Measurements from ENCODE around the gene HOXC9.

HOXC9 gene

DNA sequence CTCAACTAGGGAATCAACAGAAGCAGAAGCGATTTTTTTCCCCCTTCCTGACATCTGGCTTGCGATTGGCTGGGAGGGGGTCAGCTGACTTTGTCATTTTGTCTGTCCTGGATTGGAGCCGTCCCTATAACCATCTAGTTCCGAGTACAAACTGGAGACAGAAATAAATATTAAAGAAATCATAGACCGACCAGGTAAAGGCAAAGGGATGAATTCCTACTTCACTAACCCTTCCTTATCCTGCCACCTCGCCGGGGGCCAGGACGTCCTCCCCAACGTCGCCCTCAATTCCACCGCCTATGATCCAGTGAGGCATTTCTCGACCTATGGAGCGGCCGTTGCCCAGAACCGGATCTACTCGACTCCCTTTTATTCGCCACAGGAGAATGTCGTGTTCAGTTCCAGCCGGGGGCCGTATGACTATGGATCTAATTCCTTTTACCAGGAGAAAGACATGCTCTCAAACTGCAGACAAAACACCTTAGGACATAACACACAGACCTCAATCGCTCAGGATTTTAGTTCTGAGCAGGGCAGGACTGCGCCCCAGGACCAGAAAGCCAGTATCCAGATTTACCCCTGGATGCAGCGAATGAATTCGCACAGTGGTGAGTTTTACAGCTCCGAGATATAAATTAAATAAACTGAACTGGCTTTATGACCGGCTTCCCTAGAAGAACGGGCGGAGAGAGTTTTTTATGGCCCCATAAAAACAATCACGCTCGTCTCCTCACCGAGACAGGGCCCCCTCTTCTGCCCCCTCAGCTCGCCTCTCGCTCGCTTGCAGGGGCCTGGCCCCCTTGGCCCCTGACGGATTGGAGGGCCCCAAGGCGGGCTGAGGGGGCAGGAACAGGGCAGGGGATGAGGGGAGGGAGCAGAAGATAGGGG lies 28.6 kb downstream of the HOXC9 start, which contains the start of gene HOXC6:
Gene HOXC6 (plus strand): TSS at position 127 of the 888 bp plus-strand sequence. CDS start 82 bp downstream, at position 209.
- peak; percentile 48 for FAIRE-seq

DNA sequence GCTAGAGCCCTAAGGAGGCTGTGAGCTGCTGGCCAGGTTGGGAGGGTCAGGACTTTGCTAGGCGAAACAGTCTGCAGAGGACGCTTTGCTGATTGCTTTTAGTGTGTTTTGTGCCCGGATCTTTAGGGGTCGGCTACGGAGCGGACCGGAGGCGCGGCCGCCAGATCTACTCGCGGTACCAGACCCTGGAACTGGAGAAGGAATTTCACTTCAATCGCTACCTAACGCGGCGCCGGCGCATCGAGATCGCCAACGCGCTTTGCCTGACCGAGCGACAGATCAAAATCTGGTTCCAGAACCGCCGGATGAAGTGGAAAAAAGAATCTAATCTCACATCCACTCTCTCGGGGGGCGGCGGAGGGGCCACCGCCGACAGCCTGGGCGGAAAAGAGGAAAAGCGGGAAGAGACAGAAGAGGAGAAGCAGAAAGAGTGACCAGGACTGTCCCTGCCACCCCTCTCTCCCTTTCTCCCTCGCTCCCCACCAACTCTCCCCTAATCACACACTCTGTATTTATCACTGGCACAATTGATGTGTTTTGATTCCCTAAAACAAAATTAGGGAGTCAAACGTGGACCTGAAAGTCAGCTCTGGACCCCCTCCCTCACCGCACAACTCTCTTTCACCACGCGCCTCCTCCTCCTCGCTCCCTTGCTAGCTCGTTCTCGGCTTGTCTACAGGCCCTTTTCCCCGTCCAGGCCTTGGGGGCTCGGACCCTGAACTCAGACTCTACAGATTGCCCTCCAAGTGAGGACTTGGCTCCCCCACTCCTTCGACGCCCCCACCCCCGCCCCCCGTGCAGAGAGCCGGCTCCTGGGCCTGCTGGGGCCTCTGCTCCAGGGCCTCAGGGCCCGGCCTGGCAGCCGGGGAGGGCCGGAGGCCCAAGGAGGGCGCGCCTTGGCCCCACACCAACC lies 29.8 kb downstream of the HOXC9 start:
- FAIRE-seq, result no peak

DNA sequence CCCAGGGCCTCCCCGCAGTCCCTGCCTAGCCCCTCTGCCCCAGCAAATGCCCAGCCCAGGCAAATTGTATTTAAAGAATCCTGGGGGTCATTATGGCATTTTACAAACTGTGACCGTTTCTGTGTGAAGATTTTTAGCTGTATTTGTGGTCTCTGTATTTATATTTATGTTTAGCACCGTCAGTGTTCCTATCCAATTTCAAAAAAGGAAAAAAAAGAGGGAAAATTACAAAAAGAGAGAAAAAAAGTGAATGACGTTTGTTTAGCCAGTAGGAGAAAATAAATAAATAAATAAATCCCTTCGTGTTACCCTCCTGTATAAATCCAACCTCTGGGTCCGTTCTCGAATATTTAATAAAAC lies 30.5 kb downstream of the HOXC9 start:
- no peak for FAIRE-seq

DNA sequence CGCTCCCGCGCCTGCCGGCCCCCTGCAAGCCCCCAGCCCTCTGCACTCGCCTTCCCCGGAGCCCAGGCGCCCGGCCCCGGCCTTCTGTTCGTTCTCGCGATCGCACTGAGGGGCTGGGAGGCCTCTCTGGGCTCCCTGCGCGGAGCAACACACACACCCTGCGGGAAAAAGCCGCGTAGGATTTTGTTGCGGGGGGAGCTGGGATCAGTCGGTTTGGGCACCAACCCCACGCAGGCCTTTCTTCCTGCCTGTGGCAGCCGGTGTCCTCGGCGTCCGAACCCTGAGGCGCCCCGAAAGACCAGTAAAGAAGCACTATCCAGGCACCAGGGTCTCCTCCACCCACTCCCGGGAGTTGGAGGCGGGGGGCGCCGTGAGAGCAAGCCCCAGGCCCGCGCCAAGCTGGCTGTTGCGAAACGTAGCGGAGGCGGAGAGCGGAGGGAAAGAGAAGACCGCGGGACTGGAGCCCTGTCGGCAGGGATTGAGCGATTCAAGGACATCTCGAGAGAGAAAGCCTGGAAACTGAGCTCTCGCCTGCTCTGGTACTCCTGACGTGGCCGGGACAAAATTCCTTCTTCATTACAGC lies 31.0 kb downstream of the HOXC9 start:
- no peak for FAIRE-seq

GRCh38 chr12:54031480-54031879 lies 31.5 kb downstream of the HOXC9 start:
- FAIRE-seq, result no peak

- no peak for FAIRE-seq
These were observed 32.2 kb downstream of the HOXC9 start for GRCh38 chr12:54032086-54032619.

GRCh38 chr12:54032627-54033100 lies 32.7 kb downstream of the HOXC9 start, which contains the start of gene HOXC5:
Gene HOXC5 (plus strand): TSS chr12:54033050. CDS start chr12:54033123, 73 bp downstream.
- peak; percentile 58 for FAIRE-seq

- no peak for FAIRE-seq
These were observed 33.4 kb downstream of the HOXC9 start for GRCh38 chr12:54033106-54033979.

DNA sequence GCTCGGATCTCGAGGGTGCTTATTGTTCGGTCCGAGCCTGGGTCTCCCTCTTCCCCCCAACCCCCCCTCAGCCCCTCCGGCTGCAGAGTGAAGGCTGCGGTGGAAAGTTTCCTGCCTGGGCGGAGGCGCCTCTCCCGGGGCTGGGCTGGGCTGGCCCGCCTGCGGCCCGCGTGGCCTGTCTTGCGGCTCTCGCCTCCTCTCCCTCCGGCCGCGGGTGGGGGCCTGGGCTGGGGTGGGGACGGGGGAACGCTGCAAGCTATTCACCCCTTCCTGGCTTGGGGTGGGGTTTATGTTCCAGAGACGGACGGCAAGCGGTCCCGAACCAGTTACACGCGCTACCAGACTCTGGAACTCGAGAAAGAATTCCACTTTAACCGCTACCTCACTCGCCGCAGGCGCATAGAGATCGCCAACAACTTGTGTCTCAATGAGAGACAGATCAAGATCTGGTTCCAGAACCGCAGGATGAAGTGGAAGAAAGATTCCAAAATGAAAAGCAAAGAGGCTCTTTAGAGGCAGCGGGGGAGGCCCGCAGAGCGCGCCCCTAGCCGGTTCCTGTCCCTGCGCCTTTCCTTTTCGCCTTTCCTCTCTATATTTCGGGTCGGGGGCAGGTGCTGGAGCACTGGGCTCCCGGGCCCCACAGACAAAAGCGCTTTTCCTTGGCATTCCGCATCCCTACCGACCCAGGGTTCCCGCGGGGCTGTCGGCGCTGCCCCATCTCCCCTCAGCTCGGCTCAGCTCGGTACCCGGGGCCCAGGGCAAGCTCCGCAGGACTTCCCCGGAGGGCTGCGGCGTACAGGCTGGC lies 34.2 kb downstream of the HOXC9 start:
- no peak for FAIRE-seq

DNA sequence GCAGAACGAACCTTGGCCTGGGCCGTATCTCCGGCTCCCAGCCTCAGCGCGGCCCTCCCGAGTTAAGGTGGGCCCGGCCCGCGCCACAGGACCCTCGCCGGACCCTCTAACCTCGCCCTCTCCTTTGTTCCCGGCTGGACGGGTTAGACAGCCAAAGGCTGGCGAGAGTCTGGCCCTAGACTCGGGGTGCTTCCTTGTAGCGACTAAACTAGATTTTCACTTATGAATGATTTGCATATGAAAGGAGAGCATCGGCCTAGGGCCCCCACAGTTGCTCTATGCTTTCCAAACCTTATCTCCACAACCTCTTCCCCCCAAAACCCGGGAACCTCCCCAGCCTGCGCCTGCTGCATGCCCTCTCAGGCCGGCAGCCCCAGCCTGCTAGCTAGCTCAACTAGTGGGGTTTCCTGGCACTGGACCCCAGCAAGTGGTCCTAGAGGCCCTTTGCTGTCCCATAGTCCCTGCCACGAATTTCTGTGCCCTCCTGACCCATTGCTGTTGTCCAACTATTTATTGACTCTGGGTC lies 34.9 kb downstream of the HOXC9 start:
- FAIRE-seq, result no peak

DNA sequence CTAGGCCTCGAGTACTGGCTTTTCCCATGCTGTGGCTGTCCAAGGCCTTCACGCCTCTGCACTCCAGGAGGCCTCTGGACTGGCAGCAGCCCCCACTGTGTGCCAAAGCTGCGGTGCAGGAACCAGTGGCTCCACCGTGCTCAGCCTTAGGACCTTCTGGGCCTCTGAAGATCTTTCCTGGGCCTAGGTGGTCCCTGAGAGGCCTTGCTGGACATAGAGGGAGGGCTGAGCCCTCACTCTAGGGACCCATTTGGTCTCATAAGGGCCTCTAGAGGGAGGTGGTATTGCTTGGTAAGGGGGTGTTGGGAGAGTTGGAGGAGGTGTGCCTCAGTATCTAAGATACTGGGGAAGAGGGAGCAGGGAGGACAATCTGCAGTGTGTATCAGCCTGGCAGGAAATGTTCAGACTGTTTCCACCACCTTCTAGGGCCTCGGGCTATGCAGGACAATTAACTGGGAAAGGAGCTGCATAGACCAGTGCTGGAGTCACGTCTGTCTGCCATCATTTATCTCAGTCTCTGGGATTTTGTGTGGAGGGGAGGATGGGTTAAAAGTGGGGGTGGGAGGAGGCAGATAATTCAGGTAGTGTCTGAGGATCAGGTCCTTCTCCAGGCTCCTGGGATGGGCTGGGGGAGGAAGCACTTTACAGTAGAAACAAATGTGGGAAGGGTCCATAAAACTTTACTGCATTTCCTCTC lies 35.8 kb downstream of the HOXC9 start:
- no peak for FAIRE-seq

GRCh38 chr12:54036620-54037359 lies 36.8 kb downstream of the HOXC9 start:
- no peak for FAIRE-seq

- FAIRE-seq, result no peak
These were observed 37.7 kb downstream of the HOXC9 start for GRCh38 chr12:54037360-54038283.

- no peak for FAIRE-seq
These were observed 38.4 kb downstream of the HOXC9 start for GRCh38 chr12:54038284-54038870.

DNA sequence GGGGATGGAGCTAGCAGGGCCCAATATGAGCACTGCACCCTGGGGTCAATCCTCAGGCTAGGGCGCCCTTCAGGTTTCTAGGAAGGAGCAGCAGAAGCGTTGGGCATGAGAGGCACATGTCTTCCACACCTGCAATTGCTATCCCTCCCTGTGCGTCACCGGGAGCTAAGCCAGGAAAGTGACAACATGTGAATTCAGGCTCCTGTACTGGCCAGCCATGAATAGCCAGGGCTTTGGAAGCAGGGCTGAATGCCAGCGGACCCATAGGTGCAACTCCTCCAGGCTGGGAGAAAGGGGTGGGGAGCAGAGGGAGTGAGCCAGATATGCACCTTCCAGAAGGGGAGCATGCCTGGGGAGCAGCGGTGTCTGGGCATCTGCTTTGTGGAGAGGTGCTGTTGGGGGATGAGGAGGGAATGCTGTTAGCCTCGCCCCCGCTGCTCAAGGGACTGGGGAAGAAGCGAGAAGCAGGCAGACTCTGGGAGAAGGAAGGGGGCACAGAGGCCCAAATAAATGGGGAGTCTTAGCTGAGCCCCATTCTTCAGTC lies 39.0 kb downstream of the HOXC9 start:
- FAIRE-seq, result no peak

DNA sequence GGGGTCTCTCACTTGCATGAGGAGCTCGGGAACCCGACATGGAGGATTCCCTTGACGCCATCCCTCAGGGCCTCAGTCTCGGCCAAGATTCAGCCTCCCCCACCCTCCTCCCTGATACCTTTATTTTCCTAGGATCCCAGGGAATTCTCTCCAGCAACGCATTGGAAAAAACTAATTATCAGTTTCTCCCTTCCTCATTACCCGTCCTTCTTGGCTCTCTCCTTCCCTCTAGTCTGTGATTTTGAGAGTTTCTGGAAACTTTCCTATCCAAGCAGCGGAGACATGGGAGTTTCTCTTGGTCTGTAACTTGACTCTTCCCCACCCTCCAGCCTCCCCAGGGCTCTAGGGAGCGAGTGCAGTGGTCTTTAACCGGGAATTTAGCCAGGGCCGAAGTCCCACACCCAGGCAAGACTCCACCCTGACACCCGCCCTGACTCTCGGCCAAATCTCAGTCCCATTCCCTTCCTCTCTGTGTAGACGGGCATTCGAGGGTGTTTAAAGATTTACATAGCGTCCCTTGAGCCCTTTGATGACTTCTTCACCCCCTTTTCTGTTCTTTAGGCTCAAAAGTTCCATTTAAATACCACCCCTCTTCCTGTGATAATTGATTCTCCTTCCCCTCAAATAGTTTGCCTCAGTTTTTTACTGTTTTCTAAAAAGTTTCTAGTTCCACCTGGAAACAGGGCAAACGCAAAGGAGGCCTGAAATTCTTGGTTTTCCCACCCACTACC lies 39.6 kb downstream of the HOXC9 start:
- FAIRE-seq, result no peak

GRCh38 chr12:54040148-54040494 lies 40.2 kb downstream of the HOXC9 start:
- FAIRE-seq, result no peak

Measured in TTC549 (cell line).